COLO668 (cell line): ENCODE measurements around the gene CARD19.
"Not testable (repeated sequence)": the region's sequence is repeated elsewhere in the genome, so short reads cannot be mapped to it uniquely, and the experiment has no call there.

ENCODE experiments used
- DNase-seq: peaks from one replicate; lab custom pipeline; 2025; ENCODE audit not compliant: unreplicated experiment; lab: John Stamatoyannopoulos, UW

The CARD19 gene

DNA sequence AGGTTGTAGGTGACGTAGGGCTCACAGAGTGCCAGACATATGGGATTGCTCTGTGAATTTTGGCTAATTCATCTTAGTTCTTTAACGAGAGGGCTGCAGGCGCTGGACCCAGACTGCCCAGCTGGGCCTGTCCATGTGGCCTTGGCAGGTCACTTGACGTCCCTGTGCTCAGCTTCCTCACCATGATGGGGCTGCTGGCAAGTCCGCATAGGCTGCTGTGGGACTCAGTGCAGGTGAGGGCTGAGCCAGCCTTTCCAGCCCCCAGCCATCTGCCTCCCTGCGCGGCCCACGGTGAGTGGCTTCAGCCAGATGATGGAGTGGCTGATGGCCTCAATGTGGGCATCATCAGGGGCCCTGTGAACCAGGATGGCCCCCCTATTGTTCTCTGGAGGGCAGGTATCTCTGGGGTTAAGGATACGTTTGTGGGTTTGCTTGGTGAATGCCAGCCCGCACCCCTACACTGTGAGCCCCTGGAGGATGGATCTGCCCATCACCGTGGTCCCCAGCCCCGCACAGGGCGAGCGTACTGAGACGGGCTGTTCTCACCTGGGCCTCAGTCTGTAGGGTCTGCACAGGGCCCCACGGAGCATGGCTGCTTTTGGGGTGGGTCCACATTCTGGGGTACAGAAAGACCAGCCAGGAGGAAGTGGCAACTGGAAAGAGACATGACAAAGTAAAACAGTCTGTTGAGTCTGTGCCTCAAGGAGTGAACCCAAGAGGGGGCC lies 3.7 kb downstream of the CARD19 start:
- DNase-seq: no peak

DNA sequence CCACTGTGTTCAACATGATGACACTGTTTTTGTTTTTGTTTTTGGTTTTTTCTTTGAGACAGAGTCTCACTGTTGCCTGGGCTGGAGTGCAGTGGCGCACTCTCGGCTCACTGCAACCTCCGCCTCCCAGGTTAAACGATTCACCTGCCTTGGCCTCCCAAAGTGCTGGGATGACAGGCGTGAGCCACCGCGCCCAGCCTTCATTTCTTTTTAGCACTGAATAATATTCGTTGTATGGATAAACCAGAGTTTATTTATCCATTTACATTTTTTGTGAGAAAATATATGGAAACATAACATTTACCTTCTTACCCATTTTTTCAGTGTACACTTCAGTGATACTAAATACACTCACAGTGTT lies 4.2 kb downstream of the CARD19 start:
- DNase-seq: no peak

DNA sequence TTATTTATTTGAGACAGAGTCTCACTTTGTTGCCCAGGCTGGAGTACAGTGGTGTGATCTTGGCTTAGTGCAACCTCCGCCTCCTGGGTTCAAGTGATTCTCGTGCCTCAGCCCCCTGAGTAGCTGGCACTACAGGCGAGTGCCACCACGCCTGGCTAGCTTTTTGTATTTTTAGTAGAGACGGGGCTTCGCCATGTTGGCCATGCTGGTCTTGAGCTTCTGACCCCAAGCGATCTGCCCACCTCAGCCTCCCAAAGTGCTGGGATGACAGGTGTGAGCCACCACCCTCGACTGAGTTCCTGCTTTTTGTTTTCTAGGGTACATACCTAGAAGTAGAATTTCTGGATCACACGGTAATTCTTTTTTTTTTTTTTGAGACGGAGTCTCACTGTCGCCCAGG lies 5.1 kb downstream of the CARD19 start:
- not testable (repeated sequence) for DNase-seq

DNA sequence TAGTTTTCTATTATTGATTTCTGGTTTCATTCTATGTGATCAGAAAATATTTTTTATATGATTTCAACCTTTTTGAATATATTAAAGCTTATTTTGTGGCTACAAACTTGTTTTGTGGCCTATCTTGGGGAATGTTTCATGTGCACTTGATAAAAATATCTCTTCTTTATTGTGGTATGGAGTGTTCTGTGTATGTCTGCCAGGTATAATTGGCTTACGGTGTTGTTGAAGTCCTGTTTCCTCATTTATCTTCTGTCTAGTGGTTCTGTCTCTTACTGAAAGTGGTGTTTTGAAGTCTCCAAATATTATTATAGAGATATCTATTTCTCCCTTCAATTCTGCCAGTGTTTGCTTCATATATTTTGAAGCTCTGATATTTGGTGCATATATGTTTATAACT lies 9.6 kb downstream of the CARD19 start:
- no peak for DNase-seq

DNA sequence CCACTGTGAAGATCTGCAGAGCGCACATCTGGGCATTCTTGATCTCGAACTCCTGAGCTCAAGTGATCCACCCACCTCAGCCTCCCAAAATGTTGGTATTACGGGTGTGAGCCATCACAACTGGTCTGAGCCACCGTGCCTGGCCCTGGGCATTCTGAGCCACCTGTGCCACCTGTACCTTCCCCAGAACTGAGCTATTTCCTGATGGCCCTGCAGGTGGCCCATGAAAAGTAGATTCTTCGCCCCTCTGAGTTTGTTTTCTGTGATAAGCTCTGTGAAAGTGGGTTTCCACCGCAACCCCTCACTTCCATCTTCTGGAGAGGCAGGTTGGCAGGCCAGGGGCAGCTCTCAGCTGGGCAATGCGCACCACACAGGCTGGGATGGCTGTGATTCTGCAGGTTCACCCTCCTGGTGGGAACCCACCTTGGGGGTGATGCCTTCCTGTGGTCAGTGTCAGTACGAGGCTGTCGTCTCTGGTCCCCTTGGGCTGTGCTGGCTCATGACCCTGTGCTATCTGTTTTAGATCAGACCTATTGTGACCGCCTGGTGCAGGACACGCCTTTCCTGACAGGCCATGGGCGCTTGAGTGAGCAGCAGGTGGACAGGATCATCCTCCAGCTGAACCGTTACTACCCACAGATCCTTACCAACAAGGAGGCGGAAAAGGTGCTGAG lies 11.3 kb downstream of the CARD19 start:
- no peak for DNase-seq

DNA sequence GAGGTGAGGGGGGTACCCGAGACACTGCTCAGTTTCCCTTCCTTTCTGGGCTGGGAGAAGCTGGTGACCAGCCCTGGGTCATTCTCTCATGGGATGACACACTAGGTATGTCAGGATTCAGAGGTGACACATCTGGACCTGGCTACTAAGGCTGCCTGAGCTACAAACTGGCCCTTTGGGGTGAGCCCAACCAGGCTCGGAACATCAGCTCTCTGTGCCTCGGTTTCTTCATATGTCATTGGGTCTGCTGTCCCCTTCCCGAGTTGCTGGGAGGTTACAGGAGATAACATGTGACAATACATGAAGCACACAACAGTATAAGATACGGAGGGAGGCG lies 11.8 kb downstream of the CARD19 start:
- DNase-seq: no peak

DNA sequence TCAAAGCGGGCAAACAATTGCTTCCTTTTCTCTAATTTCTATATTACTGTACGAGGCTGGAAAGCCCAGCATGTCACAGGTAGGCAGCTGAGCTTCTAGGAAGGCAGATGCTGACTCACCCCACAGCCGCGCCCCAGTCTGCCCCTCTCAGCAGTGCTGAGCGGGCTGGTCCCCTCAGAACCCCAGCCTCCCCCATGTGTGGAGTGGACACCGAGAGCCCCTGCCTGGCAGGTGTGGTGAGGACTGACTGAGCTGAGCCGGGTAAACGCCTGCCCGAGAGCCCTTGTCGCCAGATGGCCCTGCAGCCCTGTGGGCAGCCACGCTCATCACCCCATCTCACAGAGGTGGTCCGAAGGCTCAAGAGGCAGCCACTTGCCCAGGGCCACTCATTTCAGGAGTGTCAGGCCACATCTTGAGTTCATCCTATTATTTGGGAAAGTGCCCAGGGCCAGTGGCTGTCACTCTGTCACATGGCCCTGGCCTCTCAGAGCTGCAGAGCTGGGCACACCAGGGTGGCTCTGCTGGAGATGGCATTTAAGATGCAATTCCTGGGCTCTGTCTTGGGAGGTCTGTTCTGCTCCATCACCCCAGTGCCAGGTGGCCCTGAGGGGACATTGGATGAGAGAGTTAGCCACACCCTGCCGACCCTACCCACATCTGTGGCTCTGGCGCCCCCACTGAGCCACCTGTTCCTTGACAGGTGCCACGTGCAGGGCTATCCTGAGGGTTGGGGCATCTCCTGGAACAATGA lies 12.4 kb downstream of the CARD19 start:
- no peak for DNase-seq

DNA sequence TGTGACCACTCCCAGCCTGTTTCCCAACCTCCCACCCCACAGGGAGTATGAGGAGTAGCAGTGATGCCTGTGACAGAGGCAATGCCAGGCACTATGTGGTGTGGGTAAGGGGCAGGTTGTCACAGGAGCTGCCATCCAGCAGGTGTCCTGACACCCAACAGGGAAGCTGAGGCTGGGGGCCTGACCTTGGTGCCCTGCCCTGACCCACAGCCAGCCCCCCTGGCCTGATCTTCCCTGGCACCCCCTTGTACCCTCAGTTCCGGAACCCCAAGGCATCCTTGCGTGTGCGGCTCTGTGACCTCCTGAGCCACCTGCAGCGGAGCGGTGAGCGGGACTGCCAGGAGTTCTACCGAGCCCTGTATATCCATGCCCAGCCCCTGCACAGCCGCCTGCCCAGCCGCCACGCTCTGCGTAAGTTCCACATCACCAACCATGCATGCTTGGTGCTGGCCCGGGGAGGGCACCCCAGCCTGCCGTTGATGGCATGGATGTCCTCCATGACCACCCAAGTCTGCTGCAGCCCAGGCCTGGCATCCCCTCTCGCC lies 14.4 kb downstream of the CARD19 start:
- no peak for DNase-seq

DNA sequence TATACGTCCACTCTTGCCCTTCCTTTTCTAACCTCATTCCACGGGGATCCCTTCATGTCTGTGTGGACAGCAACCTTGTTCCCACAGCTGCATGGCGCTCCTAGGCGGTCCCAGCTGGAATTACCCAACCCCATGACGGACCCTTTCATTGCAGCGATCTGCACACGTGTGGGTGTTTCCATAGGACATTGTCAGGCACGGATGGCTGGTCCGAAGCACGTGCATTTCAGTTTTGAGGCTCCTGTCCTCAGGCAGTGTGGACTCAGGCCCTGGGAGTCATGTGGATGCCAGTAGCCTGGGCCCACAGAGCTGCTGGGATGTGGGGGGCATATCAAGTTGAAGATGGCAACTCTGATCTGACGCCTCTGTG lies 15.0 kb downstream of the CARD19 start:
- no peak for DNase-seq

DNA sequence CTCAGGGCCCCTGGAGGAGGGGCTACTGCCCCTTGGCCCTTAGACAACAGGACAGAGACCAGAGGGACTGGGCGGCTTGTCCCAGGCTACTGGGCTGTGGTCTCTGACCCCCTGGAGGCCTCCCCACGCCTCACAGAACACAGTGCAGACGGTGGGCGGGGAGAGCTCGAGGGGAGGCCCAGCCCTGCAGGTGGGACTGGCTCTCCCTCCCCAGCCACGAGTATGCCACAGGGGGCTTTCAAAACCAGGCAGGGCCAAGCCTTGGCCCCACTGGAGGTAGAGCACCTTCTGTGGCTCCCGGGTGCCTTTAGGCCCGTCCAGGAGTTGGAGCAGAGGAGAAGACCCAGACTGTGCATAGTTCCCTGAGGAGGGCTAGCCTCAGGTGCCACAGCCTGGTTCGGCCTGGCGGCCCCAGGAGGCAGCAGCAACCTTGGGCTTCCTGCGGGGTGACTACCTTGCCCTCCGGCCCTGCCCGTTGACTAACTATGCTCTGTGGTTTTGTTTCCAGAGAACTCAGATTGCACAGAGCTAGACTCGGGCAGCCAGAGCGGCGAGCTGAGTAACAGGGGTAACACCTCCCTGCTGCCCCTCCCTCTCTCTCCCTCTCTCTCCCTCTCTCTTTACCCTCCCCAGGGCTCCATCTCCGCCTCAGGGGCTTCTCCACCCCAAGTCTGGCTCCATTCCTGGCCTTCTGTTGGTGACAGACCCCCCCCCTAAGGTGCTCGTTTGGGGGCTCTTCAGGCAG lies 15.5 kb downstream of the CARD19 start:
- no peak for DNase-seq

DNA sequence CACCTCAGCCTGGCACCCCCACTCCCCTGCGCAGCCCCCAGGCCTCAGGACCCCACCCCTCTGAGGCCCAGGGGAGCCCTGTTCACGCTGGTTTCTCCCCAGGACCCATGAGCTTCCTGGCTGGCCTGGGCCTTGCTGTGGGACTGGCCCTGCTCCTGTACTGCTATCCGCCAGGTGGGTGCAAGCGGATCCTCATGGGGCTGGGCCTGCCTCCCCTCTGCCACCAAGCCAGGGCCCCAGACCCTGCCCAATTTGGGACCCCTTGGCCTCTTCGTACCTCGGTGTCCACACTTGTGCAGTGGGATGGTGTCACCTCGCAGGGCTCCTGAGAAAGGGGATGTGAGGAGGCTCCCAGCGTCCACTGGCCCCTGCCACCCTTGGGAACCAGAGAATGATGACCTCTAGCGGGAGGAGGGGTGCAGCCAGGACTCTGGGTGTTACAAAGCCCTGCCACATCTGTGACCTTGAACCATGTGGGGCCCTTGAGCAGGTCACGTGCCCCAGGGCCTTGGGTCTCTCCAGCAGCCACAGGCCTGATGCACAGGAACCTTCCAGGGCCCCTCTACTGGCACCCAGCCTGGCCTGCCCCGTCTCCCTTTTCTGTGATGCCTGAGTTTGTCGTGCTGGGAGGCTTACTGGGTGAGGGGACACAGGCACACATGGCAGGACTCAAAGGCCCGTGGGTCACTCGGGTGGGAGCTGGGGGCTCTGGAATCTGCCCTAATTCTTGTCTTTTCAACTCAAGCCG lies 16.3 kb downstream of the CARD19 start:
- no peak for DNase-seq

DNA sequence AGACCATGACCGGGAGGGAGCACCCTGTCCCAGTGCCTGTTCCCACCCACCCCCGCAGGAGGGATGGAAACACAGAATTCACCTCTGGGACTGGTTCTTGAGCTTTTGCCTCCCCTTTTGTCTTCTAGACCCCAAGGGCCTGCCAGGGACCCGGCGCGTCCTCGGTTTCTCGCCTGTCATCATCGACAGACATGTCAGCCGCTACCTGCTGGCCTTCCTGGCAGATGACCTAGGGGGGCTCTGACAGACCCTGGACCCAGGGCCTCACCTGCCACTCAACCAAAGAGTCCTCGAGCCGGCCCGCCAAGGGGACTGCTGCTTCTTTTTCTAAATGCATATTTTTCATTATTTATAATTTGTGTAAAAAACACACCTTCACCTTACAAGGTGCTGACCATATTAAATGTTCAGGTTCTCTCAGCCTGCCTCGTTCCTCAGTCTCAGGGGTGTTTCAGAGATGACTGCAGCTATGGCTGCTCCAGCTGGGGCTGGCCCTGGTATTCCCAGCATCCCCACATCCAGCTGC lies 16.9 kb downstream of the CARD19 start:
- no peak for DNase-seq

DNA sequence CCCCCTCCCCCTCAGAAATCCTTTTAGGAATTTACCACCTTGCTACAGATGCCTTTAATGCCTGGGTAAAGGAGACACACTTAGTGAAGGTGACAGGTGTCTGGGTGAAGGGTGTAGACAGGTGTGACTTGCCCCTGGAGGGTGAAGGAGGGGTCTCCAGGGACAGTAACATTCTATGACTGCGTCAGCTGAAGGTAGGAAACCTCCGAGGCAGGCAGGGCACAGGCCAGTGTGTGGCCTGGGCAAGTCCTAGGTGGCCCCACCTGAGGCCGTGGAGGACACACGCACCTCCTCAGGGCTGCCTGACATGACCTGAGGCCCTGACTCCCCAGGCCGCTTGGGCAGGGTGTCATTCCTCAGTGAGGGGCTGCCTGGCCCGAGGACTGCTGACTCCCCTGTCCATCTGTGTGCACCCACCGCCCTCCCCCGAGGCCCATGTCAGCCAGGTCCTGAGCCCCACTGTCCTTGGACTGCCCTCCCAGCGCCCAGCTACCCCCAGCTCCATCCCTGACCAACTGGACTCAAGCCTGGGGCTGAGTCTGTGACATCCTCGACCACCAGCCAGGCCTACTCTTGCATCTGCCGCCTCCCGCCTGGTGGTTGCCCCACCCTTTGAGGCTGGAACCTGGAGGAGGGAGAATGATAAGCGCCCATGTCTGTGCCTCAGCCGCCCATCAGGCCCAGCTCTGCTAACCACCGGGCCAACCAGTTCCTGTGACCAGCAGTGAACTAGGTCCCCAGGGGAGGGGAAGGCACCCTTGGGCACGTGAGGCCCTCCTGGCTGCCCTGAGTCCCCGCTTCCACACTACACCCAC lies 18.4 kb downstream of the CARD19 start:
- DNase-seq: no peak

DNA sequence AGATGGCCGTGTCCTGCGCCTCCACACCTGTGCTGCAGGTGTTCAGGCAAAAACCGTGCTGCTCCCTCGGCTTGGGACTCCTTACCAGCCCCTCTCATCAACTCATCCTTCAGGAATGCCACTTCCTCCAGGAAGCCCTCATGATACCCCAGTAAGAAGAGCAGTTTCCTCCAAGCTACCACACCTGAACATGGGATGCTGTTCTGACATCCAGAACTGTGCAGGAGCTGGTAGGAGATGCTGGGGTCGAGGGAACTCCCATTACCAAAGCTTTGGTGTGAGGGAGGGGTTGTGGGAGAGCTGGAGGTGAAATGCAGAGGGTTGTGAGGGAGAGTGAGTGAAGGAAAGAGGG lies 18.9 kb downstream of the CARD19 start:
- DNase-seq: no peak

DNA sequence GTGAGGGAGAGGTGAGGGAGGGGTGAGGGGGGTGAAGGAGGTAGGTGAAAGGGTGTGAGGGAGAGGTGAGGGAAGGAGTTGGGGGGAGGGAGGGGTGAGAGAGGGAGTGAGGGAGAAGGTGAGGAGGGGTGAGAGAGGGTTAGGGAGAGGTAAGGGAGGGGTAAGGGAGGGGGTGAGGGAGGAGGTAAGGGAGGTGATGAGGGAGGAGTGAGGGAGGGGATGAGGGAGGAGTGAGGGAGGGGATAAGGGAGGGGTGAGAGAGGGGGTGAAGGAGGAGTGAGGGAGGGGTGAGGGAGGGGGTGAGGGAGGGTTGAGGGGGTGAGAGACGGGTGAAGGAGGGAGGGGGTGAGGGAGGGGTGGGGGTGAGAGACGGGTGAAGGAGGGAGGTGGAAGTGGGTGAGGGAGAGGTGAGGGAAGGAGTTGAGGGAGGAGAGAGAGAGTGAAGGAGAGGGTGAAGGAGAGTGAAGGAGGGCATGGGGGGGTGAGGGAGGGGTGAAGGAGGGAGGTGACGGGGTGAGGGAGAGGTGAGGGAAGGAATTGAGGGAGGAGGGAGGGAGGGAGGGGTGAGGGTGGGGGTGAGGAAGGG lies 19.6 kb downstream of the CARD19 start:
- DNase-seq: no peak

DNA sequence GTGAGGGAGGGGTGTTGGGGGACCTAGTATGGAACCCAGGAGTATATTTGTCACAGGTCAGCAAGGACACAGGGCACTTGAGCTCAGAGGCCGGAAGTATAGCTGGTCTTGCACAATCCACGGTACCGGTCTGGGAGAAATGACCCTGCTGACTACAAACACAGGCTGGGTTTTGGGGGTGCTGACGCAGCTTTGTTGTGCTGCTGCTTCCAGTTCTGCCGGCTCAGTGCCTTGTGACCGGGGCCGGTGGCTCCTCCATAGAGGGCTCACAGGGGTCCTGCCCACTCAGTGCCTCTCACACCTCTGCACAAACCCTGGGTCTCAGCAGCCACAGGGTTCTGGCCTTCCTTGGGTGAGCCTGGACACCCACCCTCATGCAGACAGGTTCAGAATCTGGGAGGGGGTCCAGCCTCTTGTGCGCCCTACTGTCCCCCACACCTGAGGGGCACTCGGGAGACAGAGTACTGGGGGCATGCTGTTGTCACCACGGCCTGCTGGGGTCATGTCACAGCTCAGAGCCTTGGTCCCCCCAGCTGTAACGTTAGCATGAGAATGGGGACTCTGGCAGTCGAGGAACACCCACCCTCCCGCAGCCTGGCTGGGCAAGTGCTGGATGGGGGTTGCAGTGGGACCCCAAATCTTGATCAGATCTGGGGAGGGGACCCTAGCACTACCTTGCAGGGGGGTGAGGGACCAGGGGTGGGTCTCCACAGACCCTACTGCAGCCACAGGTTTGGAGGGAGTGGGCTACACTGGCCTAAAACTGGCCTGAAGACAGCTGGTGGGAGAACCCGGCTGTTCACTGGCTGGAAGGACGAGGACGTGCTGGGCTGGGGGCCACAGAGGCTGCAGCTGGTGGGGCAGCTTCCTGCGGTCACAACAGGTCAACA lies 20.3 kb downstream of the CARD19 start:
- no peak for DNase-seq

DNA sequence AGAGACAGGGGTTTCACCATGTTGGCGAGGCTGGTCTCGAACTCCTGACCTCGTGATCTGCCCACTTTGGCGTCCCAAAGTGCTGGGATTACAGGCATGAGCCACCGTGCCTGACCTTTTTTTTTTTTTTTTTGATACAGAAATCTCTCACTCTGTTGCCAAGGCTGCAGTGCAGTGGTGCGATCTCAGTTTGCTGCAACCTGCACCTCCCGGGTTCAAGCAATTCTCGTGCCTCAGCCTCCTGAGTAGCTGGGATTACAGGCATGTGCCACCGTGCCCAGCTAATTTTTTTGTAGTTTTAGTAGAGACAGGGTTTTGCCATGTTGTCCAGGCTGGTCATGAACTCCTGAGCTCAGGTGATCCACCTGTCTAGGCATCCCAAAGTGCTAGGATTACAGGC lies 21.5 kb downstream of the CARD19 start:
- not testable (repeated sequence) for DNase-seq
